Cardiac fibroblast (primary cell): ENCODE results near the gene CD320.

Experiments used
- DNase-seq, 2 donors: peaks; one replicate each; pipeline versions ENCODE4 v3.0.0 to v3.0.0-alpha.2; 2010; ENCODE audit warnings: low read depth in 2 of 2
- H3K4me3 ChIP-seq, 2 donors: replicated peaks in 1 of 2; 1 replicate in 1 of 2; 2 replicates in 1 of 2; pipeline ENCODE4 v1.5.1; 2011; ENCODE audit warnings: low read depth in 2 of 2, low read length in 2 of 2, mild to moderate bottlenecking in 2 of 2, moderate library complexity in 1 of 2
- TF ChIP-seq, protein P1 (sequence below): IDR thresholded peaks from one replicate; pipeline ENCODE4 v1.5.1; 2011; ENCODE audit warnings: low read depth, mild to moderate bottlenecking, low read length, inconsistent platforms

Gene CD320

DNA sequence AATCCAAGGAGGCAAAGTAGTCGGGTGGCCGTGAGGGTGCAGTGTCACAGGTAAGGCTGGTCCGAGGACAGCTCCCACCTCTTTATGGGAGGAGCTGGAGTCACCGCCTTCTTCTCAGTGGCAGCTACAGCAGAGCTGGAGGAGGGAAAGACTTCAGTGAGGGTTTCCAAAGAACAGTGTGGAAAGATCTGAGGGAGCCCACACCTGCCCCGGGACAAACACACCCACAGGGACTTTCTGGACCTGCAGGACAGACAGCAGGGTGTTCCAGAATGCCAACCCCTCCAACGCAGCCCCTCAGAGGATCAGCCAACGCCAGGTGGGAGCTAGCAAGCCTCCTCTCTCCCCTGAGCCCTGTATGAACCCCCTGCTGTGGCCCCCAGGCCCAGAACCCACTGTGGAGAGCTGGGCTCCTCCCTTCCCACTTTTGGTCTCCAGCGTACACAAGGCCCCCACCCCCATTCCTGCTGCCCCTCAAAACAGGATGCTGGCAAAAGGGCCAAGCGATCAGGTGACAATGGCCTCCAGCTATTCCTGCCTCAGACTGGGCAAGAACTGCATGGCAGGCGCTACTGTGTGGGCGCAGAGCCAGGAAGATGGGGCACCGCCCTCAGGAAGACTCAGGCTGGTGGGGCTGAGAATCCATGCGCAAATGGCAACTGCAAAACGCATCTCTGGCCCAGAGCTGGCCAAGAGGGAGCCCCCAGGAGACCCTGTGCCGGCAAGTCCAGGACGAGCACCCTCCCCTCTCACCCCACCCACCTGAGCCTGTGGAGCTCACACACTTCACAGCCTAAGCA lies 3.5 kb upstream of the CD320 start:
- TF ChIP-seq, protein P1, sequence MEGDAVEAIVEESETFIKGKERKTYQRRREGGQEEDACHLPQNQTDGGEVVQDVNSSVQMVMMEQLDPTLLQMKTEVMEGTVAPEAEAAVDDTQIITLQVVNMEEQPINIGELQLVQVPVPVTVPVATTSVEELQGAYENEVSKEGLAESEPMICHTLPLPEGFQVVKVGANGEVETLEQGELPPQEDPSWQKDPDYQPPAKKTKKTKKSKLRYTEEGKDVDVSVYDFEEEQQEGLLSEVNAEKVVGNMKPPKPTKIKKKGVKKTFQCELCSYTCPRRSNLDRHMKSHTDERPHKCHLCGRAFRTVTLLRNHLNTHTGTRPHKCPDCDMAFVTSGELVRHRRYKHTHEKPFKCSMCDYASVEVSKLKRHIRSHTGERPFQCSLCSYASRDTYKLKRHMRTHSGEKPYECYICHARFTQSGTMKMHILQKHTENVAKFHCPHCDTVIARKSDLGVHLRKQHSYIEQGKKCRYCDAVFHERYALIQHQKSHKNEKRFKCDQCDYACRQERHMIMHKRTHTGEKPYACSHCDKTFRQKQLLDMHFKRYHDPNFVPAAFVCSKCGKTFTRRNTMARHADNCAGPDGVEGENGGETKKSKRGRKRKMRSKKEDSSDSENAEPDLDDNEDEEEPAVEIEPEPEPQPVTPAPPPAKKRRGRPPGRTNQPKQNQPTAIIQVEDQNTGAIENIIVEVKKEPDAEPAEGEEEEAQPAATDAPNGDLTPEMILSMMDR, result no peak
- H3K4me3 ChIP-seq, result no peak overlapping the region
- DNase-seq, result no peak

DNA sequence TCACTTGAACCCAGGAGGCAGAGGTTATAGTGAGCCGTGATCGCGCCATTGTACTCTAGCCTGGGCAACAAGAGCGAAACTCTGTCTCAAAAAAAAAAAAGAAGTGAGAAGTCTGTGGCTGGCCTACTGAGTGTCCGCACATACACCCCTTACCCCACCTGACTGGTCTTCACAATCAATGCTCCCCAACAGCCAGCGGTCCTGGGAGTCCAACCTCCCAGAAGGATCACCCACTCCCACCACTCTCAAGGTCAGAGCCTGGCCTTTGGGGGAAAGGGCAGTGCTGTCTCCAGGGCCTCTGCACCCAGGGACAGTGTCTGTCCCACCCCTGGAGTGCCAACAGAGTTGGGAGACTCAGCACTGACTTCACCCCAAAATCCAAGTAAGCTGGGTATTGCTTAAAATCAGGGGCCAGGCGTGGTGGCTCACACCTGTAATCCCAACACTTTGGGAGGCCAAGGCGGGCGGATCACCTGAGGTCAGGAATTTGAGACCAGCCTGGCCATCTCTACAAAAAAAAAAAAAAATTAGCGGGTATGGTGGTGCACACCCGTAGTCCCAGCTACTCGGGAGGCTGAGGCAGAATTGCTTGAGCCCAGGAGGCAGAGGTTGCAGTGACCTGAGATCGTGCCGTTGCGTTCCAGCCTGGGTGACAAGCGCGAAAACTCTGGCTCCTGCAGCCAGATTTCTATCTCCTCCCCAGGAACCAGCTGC lies 2.3 kb upstream of the CD320 start:
- DNase-seq, result no peak
- TF ChIP-seq, protein P1, result no peak
- H3K4me3 ChIP-seq, result no peak overlapping the region

DNA sequence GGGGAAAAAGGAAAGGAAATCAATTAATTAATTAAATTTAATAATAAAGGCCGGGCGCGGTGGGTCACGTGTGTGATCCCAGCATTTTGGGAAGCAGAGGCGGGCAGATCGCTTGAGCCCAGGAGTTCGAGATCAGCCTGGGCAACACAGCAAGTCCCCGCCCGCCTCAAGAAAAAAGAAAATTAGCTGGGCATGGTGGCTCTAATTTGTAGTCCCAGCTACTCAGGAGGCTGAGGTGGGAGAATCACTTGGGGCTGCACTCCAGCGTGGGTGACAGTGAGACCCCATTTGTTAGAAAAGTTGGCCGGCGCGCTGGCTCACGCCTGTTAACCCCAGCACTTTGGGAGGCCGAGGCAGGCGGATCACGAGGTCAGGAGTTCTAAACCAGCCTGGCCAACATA lies 733 bp upstream of the CD320 start:
- no peak for DNase-seq
- H3K4me3 ChIP-seq, result no peak overlapping the region
- TF ChIP-seq, protein P1, result no peak

DNA sequence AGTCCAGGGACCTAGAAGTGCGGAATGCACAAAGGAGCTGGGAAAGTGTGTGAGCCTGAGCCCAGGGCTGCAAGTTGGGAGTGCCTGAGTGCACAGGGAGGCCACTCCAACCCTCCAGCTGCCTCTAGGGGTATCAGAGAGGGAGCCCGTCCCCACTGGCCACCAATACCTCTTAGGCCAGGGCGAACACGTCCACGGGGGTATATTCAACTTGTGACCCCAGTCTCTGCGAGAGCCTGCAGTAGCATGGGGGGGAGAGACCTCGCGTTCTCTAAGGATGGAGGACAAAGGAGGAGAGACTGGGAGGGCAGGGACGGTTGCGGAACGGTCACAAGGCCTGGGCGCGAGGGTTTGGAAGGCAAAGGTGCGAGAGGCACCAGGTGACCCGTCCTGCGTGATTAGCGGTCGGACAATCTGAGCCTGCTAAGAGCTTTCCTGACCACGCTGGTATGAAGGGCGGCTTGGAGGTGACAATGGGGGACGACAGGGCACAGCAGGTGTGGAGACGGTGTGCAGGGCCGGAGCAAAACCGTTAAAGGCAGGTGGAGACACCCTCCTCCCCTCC lies 676 bp downstream of the CD320 start:
- peak overlapping the region; percentile 59 to 62 for H3K4me3 ChIP-seq
- no peak for DNase-seq
- TF ChIP-seq, protein P1, result no peak

DNA sequence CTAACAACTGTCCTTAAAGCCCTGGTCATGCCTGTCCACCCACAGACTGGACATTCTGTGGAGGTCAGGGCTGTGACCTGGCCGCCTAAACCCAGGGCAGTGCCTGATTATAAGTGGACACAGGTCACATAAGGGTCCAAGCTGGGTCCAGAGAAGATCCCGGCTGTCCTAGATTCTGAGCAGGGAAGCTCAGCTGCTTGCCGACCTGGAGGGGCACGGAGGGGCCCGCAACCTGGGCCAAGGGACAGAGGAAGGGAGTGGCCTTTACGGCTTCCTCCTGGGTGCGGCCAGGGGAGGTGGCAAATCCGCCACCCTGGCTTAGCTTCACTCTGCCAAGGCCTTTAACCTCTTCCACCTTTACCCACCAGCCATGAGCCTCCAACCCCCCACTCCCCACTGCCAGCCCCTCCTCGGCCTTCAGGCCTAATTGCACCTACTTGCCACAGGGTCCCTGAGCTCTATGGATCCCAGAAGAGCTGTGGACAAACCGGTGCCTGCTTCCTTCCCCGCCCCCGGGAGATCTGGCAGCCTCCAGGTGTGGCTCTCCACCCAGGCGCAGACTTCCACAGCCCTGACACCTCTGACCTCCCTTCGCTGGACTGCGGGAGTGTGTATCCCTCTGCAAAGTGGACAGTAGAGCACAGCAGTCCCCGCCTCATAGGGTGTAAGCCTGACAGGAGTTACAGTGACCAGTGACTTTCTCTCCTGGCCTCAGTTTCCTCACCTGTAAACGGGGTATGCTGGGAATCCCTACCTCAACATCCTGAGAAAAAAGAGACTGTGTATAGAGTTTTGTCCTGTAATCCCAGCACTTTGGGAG lies 1.7 kb downstream of the CD320 start:
- TF ChIP-seq, protein P1, result no peak
- H3K4me3 ChIP-seq, result no peak overlapping the region
- DNase-seq, result no peak

DNA sequence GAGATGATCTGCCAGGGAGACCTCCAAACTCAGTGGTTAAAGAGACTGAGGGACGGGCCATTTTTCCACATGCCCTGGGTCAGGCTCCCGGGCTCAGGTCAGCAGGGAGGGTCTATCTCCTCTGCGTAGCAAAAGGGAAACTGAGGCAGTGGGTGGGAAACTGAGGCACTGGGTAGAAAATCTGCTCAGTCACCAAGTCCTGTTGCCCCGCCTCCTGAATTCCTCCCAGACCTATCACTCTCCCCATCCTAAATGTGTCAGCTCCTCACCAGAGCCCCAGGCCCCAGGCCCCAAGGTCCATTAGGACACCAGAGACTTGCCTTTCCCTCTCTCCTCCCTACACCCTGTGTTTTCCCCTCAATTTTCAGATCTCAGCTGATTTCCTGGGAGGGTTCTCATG lies 2.4 kb downstream of the CD320 start:
- TF ChIP-seq, protein P1, result no peak
- H3K4me3 ChIP-seq, result no peak overlapping the region
- DNase-seq, result no peak
